ENCODE data around the gene APH1B. TPM values are rescaled to one million over a fixed set of nuclear protein-coding genes. Genes with fewer than 3 reads are reported as not detected.
A peak's percentile ranks its signal among the peaks of the same experiment; 100 is the strongest.
"Not testable (repeated sequence)": the region's sequence is repeated elsewhere in the genome, so short reads cannot be mapped to it uniquely, and the experiment has no call there.

Gene APH1B
- total RNA-seq, 2 donors from 2014 or later = 20.9 to 21.2 TPM

- peak; percentile 14 for DNase-seq (ENCODE audit: low spot score)
- intact Hi-C loops (cut with DNase I) = not testable (repeated sequence)
Observed at GRCh38 chr15:63342996-63343562, 65.7 kb downstream of the APH1B start.

- intact Hi-C loops (cut with DNase I) = no loop called here
- DNase-seq (ENCODE audit: low spot score) = peak; percentile 40
Observed at GRCh38 chr15:63344731-63345390, 67.5 kb downstream of the APH1B start.

GRCh38 chr15:63345391-63345752 lies 68.0 kb downstream of the APH1B start:
- DNase-seq (ENCODE audit: low spot score) = peak; percentile 58
- intact Hi-C loops (cut with DNase I) = no loop called here

- peak; percentile 23 for DNase-seq (ENCODE audit: low spot score)
- intact Hi-C loops (cut with DNase I) = no loop called here
Observed at GRCh38 chr15:63347074-63347857, 69.9 kb downstream of the APH1B start.

- intact Hi-C loops (cut with DNase I) = no loop called here
- peak; percentile 87 for DNase-seq (ENCODE audit: low spot score)
Observed at GRCh38 chr15:63348392-63348791, 71.0 kb downstream of the APH1B start.

- intact Hi-C loops (cut with DNase I) = no loop called here
- peak; percentile 66 for DNase-seq (ENCODE audit: low spot score)
Observed at GRCh38 chr15:63349156-63349555, 71.8 kb downstream of the APH1B start.

GRCh38 chr15:63349621-63350020 lies 72.2 kb downstream of the APH1B start:
- peak; percentile 28 for DNase-seq (ENCODE audit: low spot score)
- intact Hi-C loops (cut with DNase I) = no loop called here

GRCh38 chr15:63350178-63350621 lies 72.8 kb downstream of the APH1B start:
- intact Hi-C loops (cut with DNase I) = no loop called here
- peak; percentile 80 for DNase-seq (ENCODE audit: low spot score)

GRCh38 chr15:63351170-63351569 lies 73.8 kb downstream of the APH1B start:
- peak; percentile 76 for DNase-seq (ENCODE audit: low spot score)

GRCh38 chr15:63352808-63353207 lies 75.4 kb downstream of the APH1B start:
- no peak for DNase-seq (ENCODE audit: low spot score)
- intact Hi-C loops (cut with DNase I) = no loop called here

More at GRCh38 chr15:63351170-63351569, 73.8 kb downstream of the APH1B start:
- intact Hi-C loops (cut with DNase I) = no loop called here

GRCh38 chr15:63353261-63353660 lies 75.9 kb downstream of the APH1B start:
- DNase-seq (ENCODE audit: low spot score) = peak; percentile 35
- intact Hi-C loops (cut with DNase I) = no loop called here

GRCh38 chr15:63353887-63354286 lies 76.5 kb downstream of the APH1B start:
- intact Hi-C loops (cut with DNase I) = no loop called here

GRCh38 chr15:63354821-63355650 lies 77.6 kb downstream of the APH1B start:
- intact Hi-C loops (cut with DNase I) = no loop called here

More at GRCh38 chr15:63353887-63354286, 76.5 kb downstream of the APH1B start:
- no peak for DNase-seq (ENCODE audit: low spot score)

GRCh38 chr15:63357061-63357460 lies 79.7 kb downstream of the APH1B start:
- intact Hi-C loops (cut with DNase I) = no loop called here
- DNase-seq (ENCODE audit: low spot score) = no peak

More at GRCh38 chr15:63354821-63355650, 77.6 kb downstream of the APH1B start:
- peak; percentile 52 for DNase-seq (ENCODE audit: low spot score)

- no peak for DNase-seq (ENCODE audit: low spot score)
- intact Hi-C loops (cut with DNase I) = no loop called here
Observed at GRCh38 chr15:63357731-63358130, 80.3 kb downstream of the APH1B start.

GRCh38 chr15:63358241-63359029 lies 81.0 kb downstream of the APH1B start:
- intact Hi-C loops (cut with DNase I) = no loop called here
- no peak for DNase-seq (ENCODE audit: low spot score)

Data from posterior vena cava (tissue), 2 donors.